Cerebellar nuclear complex (tissue), 1 donor: Measurements from ENCODE around the gene UFSP1.
"Not testable (repeated sequence)": the region's sequence is repeated elsewhere in the genome, so short reads cannot be mapped to it uniquely, and the experiment has no call there.

Experiments
- DNase-seq, 2 experiments: peaks; one replicate each; lab custom pipeline; 2025; lab: John Stamatoyannopoulos, UW

Gene UFSP1

GRCh38 chr7:100859856-100860255, 29.7 kb downstream of the UFSP1 start:
- DNase-seq: no peak

GRCh38 chr7:100856871-100857282, 32.6 kb downstream of the UFSP1 start:
- no peak for DNase-seq

- DNase-seq: no peak
Measured at GRCh38 chr7:100855515-100855914, 34.0 kb downstream of the UFSP1 start.

GRCh38 chr7:100854899-100855298, 34.6 kb downstream of the UFSP1 start:
- DNase-seq: not testable (repeated sequence)

GRCh38 chr7:100854146-100854895, 35.2 kb downstream of the UFSP1 start:
- no peak for DNase-seq

- peak in 1 of 2 experiments; percentile 32 for DNase-seq
Measured at GRCh38 chr7:100852048-100852872, 37.3 kb downstream of the UFSP1 start, which contains the start of gene SLC12A9. Gene SLC12A9 (plus strand): TSS chr7:100852713. CDS start chr7:100854198, 1,485 bp downstream.

- no peak for DNase-seq
Measured at GRCh38 chr7:100847360-100847759, 42.2 kb downstream of the UFSP1 start.

GRCh38 chr7:100840470-100841100, 48.9 kb downstream of the UFSP1 start:
- DNase-seq: no peak

- DNase-seq: no peak
Measured at GRCh38 chr7:100839361-100839760, 50.2 kb downstream of the UFSP1 start.
